GM12801 (cell line): ENCODE results near the gene C18orf63.

ENCODE experiments used
- CTCF ChIP-seq: IDR thresholded peaks from one replicate; pipeline ENCODE4 v1.5.1; 2011; ENCODE audit warnings: control low read depth; ENCODE audit not compliant: insufficient read length; ENCODE audit errors: extremely low read depth

Gene C18orf63

GRCh38 chr18:74334242-74334893, 18.7 kb downstream of the C18orf63 start:
- no peak for TF ChIP-seq CTCF

- no peak for TF ChIP-seq CTCF
Observed at GRCh38 chr18:74336656-74337055, 21.0 kb downstream of the C18orf63 start.

- TF ChIP-seq CTCF = no peak
Observed at GRCh38 chr18:74337155-74337911, 21.7 kb downstream of the C18orf63 start.

- TF ChIP-seq CTCF = no peak
Observed at GRCh38 chr18:74337912-74338309, 22.3 kb downstream of the C18orf63 start.

GRCh38 chr18:74342416-74343043, 26.9 kb downstream of the C18orf63 start:
- TF ChIP-seq CTCF = no peak

- no peak for TF ChIP-seq CTCF
Observed at GRCh38 chr18:74346206-74346605, 30.6 kb downstream of the C18orf63 start.

- no peak for TF ChIP-seq CTCF
Observed at GRCh38 chr18:74348581-74348980, 32.9 kb downstream of the C18orf63 start.
